ENCODE measurements around the gene RETN.

DNA sequence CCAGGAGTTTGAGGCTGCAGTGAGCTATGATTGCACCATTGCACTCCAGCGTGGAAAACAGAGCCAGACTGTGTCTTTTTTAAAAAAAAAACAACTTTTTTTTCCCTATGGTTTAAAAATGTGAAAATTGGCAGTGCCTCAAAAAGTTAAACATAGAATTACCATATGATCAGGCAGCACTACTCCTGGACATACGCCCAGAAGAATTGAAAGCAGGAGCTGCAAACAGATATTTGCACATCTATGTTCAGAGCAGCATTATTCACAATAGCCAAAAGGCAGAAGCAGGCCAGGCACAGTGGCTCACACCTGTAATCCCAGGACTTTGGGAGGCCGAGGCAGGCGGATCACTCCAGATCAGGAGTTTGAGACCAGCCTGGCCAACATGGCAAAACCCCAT is 3.8 kb upstream of the RETN start:
- no peak for TF ChIP-seq EP300 (IDR thresholded peaks at IDR 0.05)
- no peak for TF ChIP-seq POLR2A (IDR thresholded peaks at IDR 0.05)
- TF ChIP-seq, protein P1, sequence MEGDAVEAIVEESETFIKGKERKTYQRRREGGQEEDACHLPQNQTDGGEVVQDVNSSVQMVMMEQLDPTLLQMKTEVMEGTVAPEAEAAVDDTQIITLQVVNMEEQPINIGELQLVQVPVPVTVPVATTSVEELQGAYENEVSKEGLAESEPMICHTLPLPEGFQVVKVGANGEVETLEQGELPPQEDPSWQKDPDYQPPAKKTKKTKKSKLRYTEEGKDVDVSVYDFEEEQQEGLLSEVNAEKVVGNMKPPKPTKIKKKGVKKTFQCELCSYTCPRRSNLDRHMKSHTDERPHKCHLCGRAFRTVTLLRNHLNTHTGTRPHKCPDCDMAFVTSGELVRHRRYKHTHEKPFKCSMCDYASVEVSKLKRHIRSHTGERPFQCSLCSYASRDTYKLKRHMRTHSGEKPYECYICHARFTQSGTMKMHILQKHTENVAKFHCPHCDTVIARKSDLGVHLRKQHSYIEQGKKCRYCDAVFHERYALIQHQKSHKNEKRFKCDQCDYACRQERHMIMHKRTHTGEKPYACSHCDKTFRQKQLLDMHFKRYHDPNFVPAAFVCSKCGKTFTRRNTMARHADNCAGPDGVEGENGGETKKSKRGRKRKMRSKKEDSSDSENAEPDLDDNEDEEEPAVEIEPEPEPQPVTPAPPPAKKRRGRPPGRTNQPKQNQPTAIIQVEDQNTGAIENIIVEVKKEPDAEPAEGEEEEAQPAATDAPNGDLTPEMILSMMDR (IDR thresholded peaks at IDR 0.05) = no peak

Data from tibial nerve (tissue), 4 donors.